ENCODE data around the gene MEPE.
A peak's percentile ranks its signal among the peaks of the same experiment; 100 is the strongest.
"Not testable (repeated sequence)": the region's sequence is repeated elsewhere in the genome, so short reads cannot be mapped to it uniquely, and the experiment has no call there.

Gene MEPE

DNA sequence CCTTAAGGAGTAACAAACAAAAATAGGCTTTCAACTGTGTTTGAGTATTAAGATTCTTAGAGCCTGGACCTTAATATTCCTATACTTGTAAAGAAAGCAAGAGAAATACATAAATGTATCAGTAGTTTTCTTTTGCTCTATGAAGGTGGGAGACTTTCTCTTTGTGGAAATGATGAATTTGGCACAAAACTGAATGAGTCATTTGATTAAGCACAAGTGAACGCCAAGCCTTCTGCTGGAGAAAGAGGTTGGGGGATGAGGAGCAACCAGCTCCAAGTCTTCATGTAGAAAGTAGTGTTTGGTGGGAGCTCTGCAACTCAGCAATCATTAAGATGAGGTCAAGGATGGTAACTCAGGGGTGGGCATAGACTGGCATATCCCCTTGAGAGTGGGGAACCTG is 49.6 kb downstream of the MEPE start:
- DNase-seq (ENCODE audit: low read depth) = no peak
- TF ChIP-seq, protein P1, sequence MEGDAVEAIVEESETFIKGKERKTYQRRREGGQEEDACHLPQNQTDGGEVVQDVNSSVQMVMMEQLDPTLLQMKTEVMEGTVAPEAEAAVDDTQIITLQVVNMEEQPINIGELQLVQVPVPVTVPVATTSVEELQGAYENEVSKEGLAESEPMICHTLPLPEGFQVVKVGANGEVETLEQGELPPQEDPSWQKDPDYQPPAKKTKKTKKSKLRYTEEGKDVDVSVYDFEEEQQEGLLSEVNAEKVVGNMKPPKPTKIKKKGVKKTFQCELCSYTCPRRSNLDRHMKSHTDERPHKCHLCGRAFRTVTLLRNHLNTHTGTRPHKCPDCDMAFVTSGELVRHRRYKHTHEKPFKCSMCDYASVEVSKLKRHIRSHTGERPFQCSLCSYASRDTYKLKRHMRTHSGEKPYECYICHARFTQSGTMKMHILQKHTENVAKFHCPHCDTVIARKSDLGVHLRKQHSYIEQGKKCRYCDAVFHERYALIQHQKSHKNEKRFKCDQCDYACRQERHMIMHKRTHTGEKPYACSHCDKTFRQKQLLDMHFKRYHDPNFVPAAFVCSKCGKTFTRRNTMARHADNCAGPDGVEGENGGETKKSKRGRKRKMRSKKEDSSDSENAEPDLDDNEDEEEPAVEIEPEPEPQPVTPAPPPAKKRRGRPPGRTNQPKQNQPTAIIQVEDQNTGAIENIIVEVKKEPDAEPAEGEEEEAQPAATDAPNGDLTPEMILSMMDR (IDR thresholded peaks at IDR 0.05; ENCODE audit: control insufficient read depth, insufficient read depth, low read depth, low read length, missing control alignments) = no peak
- no peak overlapping the region for H3K4me3 ChIP-seq (ENCODE audit: control insufficient read depth, low read depth, low read length)

DNA sequence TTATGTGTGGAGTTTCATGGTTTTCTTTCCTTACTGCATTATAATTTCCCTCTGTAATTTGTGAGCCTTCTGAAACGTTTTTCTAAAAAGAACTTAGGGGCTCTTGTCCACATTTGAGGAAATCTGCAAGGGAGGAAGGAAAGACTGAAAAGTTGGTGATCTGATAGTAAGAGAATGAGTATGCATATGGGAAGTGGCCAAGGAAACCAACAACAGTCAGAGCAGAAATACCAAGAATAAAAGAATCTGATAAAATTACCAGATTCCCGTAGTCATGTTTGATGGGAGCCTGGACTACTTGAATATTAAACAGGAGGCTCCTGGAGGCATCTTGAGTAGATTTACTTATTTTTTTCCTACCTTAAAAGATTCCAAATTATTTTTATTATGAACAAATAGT is 50.1 kb downstream of the MEPE start:
- TF ChIP-seq, protein P1 (IDR thresholded peaks at IDR 0.05; ENCODE audit: control insufficient read depth, insufficient read depth, low read depth, low read length, missing control alignments) = no peak

DNA sequence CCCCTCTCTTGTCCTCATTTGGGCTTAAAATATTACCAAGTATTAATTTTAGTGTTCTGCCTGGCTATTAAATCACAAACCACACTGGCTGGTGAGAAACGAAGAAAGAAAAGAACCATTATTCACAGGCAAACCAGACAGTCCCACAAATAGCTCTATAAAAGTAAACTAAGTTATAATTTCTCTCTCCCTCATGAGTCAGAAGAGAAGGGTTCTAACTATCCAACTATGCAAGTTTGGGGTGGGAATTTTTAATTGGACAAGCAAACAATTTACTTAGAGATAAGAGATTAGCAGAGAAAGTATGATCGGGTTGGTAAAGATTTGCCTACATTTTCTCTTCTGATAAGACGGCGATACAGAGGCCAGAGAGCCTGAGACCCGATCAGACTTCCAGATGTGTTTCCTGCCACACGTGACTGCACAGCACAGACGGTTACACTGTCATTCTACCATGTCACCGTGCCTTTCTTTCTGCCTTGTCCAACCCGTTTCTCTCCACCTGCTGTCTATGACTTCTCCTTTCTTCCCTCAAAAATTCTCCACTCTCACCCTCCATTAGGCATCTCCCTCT is 52.3 kb downstream of the MEPE start:
- TF ChIP-seq, protein P1 (IDR thresholded peaks at IDR 0.05; ENCODE audit: control insufficient read depth, insufficient read depth, low read depth, low read length, missing control alignments) = no peak
- H3K4me3 ChIP-seq (ENCODE audit: control insufficient read depth, low read depth, low read length) = no peak overlapping the region
- no peak for DNase-seq (ENCODE audit: low read depth)

More for the DNA sequence above, 50.1 kb downstream of the MEPE start:
- H3K4me3 ChIP-seq (ENCODE audit: control insufficient read depth, low read depth, low read length) = no peak overlapping the region
- DNase-seq (ENCODE audit: low read depth) = no peak

DNA sequence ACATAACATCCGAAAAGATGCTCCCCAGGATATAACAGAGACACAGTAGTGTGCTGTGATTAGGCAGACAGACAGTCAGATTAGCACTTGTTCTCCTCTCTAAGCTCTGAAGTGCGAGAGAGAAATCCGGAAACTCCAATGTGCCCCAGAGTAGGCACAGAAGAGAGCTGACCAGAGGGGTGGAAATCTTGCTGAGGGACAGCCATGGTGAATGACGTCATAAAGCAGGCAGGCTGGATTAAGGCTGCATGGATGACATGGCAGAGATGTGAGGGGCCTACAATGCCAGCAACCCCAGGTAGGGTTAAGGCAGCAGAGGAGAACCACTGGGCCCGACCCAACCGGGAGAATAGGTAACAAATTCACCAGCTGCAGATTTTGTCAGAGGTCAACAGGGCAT is 53.3 kb downstream of the MEPE start:
- TF ChIP-seq, protein P1 (IDR thresholded peaks at IDR 0.05; ENCODE audit: control insufficient read depth, insufficient read depth, low read depth, low read length, missing control alignments) = no peak
- no peak for DNase-seq (ENCODE audit: low read depth)
- no peak overlapping the region for H3K4me3 ChIP-seq (ENCODE audit: control insufficient read depth, low read depth, low read length)

DNA sequence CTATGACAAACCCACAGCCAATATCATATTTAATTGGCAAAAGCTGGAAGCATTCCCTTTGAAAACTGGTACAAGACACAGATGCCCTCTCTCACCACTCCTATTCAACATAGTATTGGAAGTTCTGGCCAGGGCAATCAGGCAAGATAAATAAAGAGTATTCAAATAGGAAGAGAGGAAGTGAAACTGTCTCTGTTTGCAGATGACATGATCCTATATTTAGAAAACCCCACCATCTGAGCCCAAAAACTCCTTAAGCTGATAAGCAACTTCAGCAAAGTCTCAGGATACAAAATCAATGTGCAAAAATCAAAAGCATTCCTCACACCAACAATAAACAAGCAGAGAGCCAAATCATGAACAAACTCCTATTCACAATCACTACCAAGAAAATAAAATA is 58.0 kb downstream of the MEPE start:
- DNase-seq (ENCODE audit: low read depth); H3K4me3 ChIP-seq (ENCODE audit: control insufficient read depth, low read depth, low read length): not testable (repeated sequence)

DNA sequence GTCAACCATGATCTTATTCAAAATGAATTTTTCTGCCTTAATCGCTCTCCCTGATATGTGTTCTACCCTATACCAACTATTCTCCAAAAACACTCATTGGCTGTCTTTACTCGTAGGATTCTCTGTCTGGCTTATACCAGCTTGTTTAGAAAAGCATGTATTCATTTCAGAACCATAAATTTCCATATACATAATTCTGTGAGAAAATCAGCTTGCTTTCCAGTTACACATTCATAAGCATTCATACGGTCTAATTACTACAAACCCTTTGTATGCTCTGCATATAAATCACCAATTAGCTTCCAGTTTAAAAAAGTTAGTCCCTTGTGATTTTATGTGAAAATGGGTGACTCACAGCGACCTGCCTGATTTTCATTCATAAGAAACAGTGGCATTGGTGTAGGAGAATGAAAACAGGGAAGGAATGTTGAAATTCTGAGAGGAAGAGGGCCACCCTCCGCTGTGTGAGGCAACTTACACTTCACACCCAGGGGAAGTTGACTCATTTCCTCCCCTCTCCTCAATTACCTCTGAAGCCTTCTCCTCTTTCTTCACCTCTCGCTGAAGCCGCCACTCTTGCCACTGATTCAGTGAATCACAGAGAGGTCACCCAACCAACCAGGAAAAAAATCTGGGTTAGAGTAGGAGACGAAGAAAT is 63.3 kb downstream of the MEPE start:
- no peak overlapping the region for H3K4me3 ChIP-seq (ENCODE audit: control insufficient read depth, low read depth, low read length)
- TF ChIP-seq, protein P1 (IDR thresholded peaks at IDR 0.05; ENCODE audit: control insufficient read depth, insufficient read depth, low read depth, low read length, missing control alignments) = no peak
- peak; percentile 27 for DNase-seq (ENCODE audit: low read depth)
